GM12878 (cell line): ENCODE data around the gene HSPA12B. TPM values are rescaled to one million over a fixed set of nuclear protein-coding genes. Genes with fewer than 3 reads are reported as not detected.

ENCODE experiments used
- ATAC-seq: fragments of 200-7000 bp; cut with Tn5 transposase; 3 replicates; pipeline ENCODE4 v1.9.1; 2020; ENCODE audit warnings: mild to moderate bottlenecking, moderate library complexity
- BruUV-seq: library from RNA; stranded (reverse); fragments of 400-500 nt; replicated peaks from 2 replicates; lab custom pipeline; 2021; lab: Mats Ljungman, UMichigan
- CTCF ChIA-PET: fragments of 300-600 bp; sonication (Branson Sonifier 250); formaldehyde crosslinking; extraction: SDS; loops from one replicate; lab custom pipeline; 2021; ENCODE audit warnings: inconsistent platforms; lab: Yijun Ruan, JAX
- POLR2A ChIA-PET: fragments of 350-600 bp; formaldehyde crosslinking; extraction: SDS; loops from one replicate; lab custom pipeline; 2021; ENCODE audit warnings: inconsistent platforms; lab: Charles Lee
- RAD21 ChIA-PET: fragments of 300-600 bp; sonication (Branson Sonifier 250); formaldehyde crosslinking; loops from one replicate; lab custom pipeline; 2023; ENCODE audit warnings: antibody characterized with exemption; ENCODE audit not compliant: unreplicated experiment; lab: Charles Lee
- SMC1A ChIA-PET: fragments of 300-600 bp; sonication (Branson Sonifier 250); formaldehyde crosslinking; loops from one replicate; lab custom pipeline; 2023; ENCODE audit not compliant: unreplicated experiment, uncharacterized antibody; lab: Charles Lee
- DNase-seq: peaks from one replicate; pipeline ENCODE4 v3.0.0-alpha.2; 2011; ENCODE audit warnings: low read depth, low spot score
- FAIRE-seq: peaks from 3 replicates; lab custom pipeline; 2011; peaks lifted over from hg19 to GRCh38; lab: Jason Lieb, UNC
- H2AFZ ChIP-seq: 2 replicates; pipeline ENCODE4 v1.6.0; 2011; ENCODE audit warnings: low read depth, low read length, control low read depth; ENCODE audit not compliant: control insufficient read depth
- H3K27ac ChIP-seq: 2 replicates; pipeline ENCODE4 v1.5.1; 2011; ENCODE audit warnings: control low read depth; ENCODE audit not compliant: control insufficient read depth, insufficient read depth
- H3K27me3 ChIP-seq, 2 experiments: replicated peaks in 1 of 2; 2 replicates each; pipeline versions ENCODE4 v1.6.0 to v1.6.1; 2011; ENCODE audit warnings: low read length in 1 of 2; ENCODE audit not compliant: control insufficient read depth in 2 of 2, insufficient read depth in 2 of 2
- H3K36me3 ChIP-seq, 2 experiments: 2 replicates each; pipeline ENCODE4 v1.5.1; 2011; ENCODE audit warnings: low read length in 1 of 2; ENCODE audit not compliant: control insufficient read depth in 2 of 2, insufficient read depth in 2 of 2
- H3K4me1 ChIP-seq: 2 replicates; pipeline ENCODE4 v1.6.1; 2011; ENCODE audit warnings: mild to moderate bottlenecking, low read length, moderate library complexity, mixed read lengths; ENCODE audit not compliant: control insufficient read depth, insufficient read depth
- H3K4me2 ChIP-seq: 2 replicates; pipeline ENCODE4 v1.6.0; 2011; ENCODE audit warnings: control low read depth; ENCODE audit not compliant: control insufficient read depth, insufficient read depth
- H3K4me3 ChIP-seq: fragments of 200-600 bp; sonication (generic); 2 replicates; pipeline ENCODE4 v1.5.1; 2016
- H3K79me2 ChIP-seq: 2 replicates; pipeline ENCODE4 v1.6.0; 2011; ENCODE audit warnings: low read length; ENCODE audit not compliant: control insufficient read depth, insufficient read depth
- H3K9ac ChIP-seq: 2 replicates; pipeline ENCODE4 v1.8.0; 2011; ENCODE audit warnings: low read length, control low read depth, mixed read lengths; ENCODE audit not compliant: control insufficient read depth, insufficient read depth
- H3K9me3 ChIP-seq: replicated peaks from 3 replicates; pipeline ENCODE4 v1.5.1; 2011; ENCODE audit warnings: mild to moderate bottlenecking, low read length; ENCODE audit not compliant: control insufficient read depth, insufficient read depth
- H4K20me1 ChIP-seq: 2 replicates; pipeline ENCODE4 v1.6.0; 2011; ENCODE audit not compliant: control insufficient read depth, insufficient read depth
- E2F4 ChIP-seq: IDR thresholded peaks from 2 replicates; pipeline ENCODE4 v1.6.1; 2012; ENCODE audit warnings: low read depth, low read length, improper control_type of control experiment
- MAX ChIP-seq: IDR thresholded peaks from 2 replicates; pipeline ENCODE4 v1.6.1; 2012; ENCODE audit warnings: low read depth, low read length, improper control_type of control experiment
- REST ChIP-seq: IDR thresholded peaks from 2 replicates; pipeline ENCODE4 v1.6.1; 2012; ENCODE audit warnings: mild to moderate bottlenecking, low read depth, low read length
- WRNIP1 ChIP-seq: IDR thresholded peaks from 2 replicates; pipeline ENCODE4 v1.6.1; 2011; ENCODE audit warnings: low read depth, low read length, improper control_type of control experiment, borderline replicate concordance
- ZBTB33 ChIP-seq: fragments of 450-650 bp; IDR thresholded peaks from 2 replicates; pipeline ENCODE4 v1.6.1; 2017; ENCODE audit warnings: mild to moderate bottlenecking
- WGBS: methylation state at CpG from one replicate; pipeline ENCODE4 v1.1.6; 2016; ENCODE audit warnings: low lambda C conversion rate; ENCODE audit not compliant: insufficient replicate concordance, insufficient coverage; ENCODE audit errors: missing lambda C conversion rate; 5-methylcytosine and 5-hydroxymethylcytosine counted together
- in situ Hi-C: fragments of 300-500 bp; cut with MboI; formaldehyde crosslinking; loops from 9 replicates; pipeline ENCODE4 v1.14.3; 2018; ENCODE audit warnings: mixed read lengths
- intact Hi-C: fragments of 100-400 bp; cut with micrococcal nuclease; formaldehyde crosslinking; loops from one replicate; pipeline ENCODE4 v1.14.2; 2022; ENCODE audit not compliant: unreplicated experiment
- polyA plus RNA-seq, 11 experiments: library from polyadenylated mRNA; depleted of rRNA in 4 of 11; unstranded in 6 of 11; stranded (reverse) in 5 of 11; fragments of >200 nt; fragmentation: Nextera tagmentation in 4 of 11; fragmentation: Illumina TruSeq in 1 of 11; extraction: Ambion mirVana in 4 of 11; extraction: Trizol in 1 of 11; gene quantifications; 1 replicate in 1 of 11; 2 replicates in 10 of 11; pipeline versions ENCODE4 v1.2.1 to v1.2.3, GENCODE V29; 2011 to 2016; ENCODE audit warnings: inconsistent platforms in 2 of 11, missing spikeins in 2 of 11, low read depth in 1 of 11
- total RNA-seq, 4 experiments: library from RNA; depleted of rRNA in 3 of 4; stranded (reverse); fragments of >200 nt in 3 of 4; fragmentation: Illumina TruSeq in 1 of 4; extraction: Trizol in 1 of 4; gene quantifications; 2 replicates each; pipeline versions ENCODE4 v1.2.1 to v1.2.3, GENCODE V29; 2013 to 2021

Gene HSPA12B
- total and polyA plus RNA-seq, 10 of the 15 experiments (the other 5 are each of a cell fraction or from before 2014, with no cell fraction given): 0.08 TPM; not detected in 9

- FAIRE-seq: no peak
- Histone ChIP-seq H3K4me1 (peaks cover 5% of the 10 kb centered on the region), H3K27ac (no peak overlapping the region), H3K27me3 (no peaks in the 10 kb centered on the region), H4K20me1 (no peaks in the 10 kb centered on the region), H3K4me3 (no peak overlapping the region), H2AFZ (no peak overlapping the region), H3K9me3 (no peaks in the 10 kb centered on the region), H3K4me2 (no peak overlapping the region), H3K36me3 (no peaks in the 10 kb centered on the region), H3K79me2 (no peaks in the 10 kb centered on the region), H3K9ac (no peak overlapping the region)
- ChIA-PET RAD21 (interaction anchor here (1.3 kb wide), 1 partner anchor 150 kb away, joined by 5 read pairs; no protein-coding TSS in a partner anchor), CTCF (interaction anchor here (1.2 to 2.9 kb wide), 4 partner anchors 10 to 151 kb away, joined by 5 to 9 read pairs (median 6); partner anchors contain the start of gene ADISSP), SMC1A (no interaction called here), POLR2A (no interaction called here)
- 40% methylated on average over 4 of the region's 4 CpGs for WGBS
- TF ChIP-seq ZBTB33: no peak
- TF ChIP-seq REST: no peak
- no peak for TF ChIP-seq WRNIP1
- no peak for TF ChIP-seq MAX
- TF ChIP-seq E2F4: no peak
- intact Hi-C loops: loop anchor here (5.0 to 10.0 kb wide), 2 partner anchors 141 to 497 kb away; no protein-coding TSS in a partner anchor
- DNase-seq: no peak
- no TSS peak for BruUV-seq
- no peak for ATAC-seq
- in situ Hi-C loops: no loop called here
Observed at GRCh38 chr20:3714092-3714491, 18.4 kb upstream of the HSPA12B start.
